GM23338 (cell line): Measurements from ENCODE around the gene UNC13C. TPM values are rescaled to one million over a fixed set of nuclear protein-coding genes. Genes with fewer than 3 reads are reported as not detected.

Experiments
- ATAC-seq: fragments of 200-7000 bp; cut with Tn5 transposase; 3 replicates; pipeline ENCODE4 v1.9.1; 2020
- DNase-seq: peaks from one replicate; pipeline ENCODE4 v3.0.0-alpha.2; 2015; ENCODE audit warnings: low spot score
- H2AFZ ChIP-seq: fragments of 200-600 bp; sonication (generic); 2 replicates; pipeline ENCODE4 v1.8.0; 2016; ENCODE audit warnings: antibody characterized with exemption, mild to moderate bottlenecking, moderate library complexity
- H3F3A ChIP-seq: fragments of 200-600 bp; sonication (generic); replicated peaks from 2 replicates; pipeline ENCODE4 v1.8.0; 2017; ENCODE audit warnings: antibody characterized with exemption, mixed run types, low read depth
- H3K27ac ChIP-seq: fragments of 200-600 bp; sonication (generic); 2 replicates; pipeline ENCODE4 v1.6.1; 2016; ENCODE audit warnings: low read depth
- H3K27me3 ChIP-seq: fragments of 200-600 bp; sonication (generic); 2 replicates; pipeline ENCODE4 v1.8.0; 2016; ENCODE audit warnings: mild to moderate bottlenecking, mixed run types, moderate library complexity; ENCODE audit not compliant: insufficient read depth
- H3K36me3 ChIP-seq: fragments of 200-600 bp; sonication (generic); 2 replicates; pipeline ENCODE4 v1.8.0; 2016; ENCODE audit warnings: mild to moderate bottlenecking; ENCODE audit not compliant: insufficient read depth
- H3K4me1 ChIP-seq: fragments of 200-600 bp; sonication (generic); 2 replicates; pipeline ENCODE4 v1.8.0; 2016; ENCODE audit warnings: mild to moderate bottlenecking, moderate library complexity; ENCODE audit not compliant: insufficient read depth
- H3K4me2 ChIP-seq: fragments of 200-600 bp; sonication (generic); 2 replicates; pipeline ENCODE4 v1.7.1; 2017; ENCODE audit warnings: mixed run types
- H3K4me3 ChIP-seq: fragments of 200-600 bp; sonication (generic); 2 replicates; pipeline ENCODE4 v1.6.1; 2016; ENCODE audit warnings: mixed run types
- H3K79me2 ChIP-seq: fragments of 200-600 bp; sonication (generic); replicated peaks from 2 replicates; pipeline ENCODE4 v1.8.0; 2017; ENCODE audit warnings: mild to moderate bottlenecking; ENCODE audit not compliant: insufficient read depth
- H3K9me2 ChIP-seq: fragments of 200-600 bp; sonication (generic); 2 replicates; pipeline ENCODE4 v1.8.0; 2017; ENCODE audit not compliant: insufficient read depth
- H4K20me1 ChIP-seq: fragments of 200-600 bp; sonication (generic); replicated peaks from 2 replicates; pipeline ENCODE4 v1.8.0; 2017; ENCODE audit warnings: mild to moderate bottlenecking; ENCODE audit not compliant: insufficient read depth
- H3K27ac Mint-ChIP-seq: 2 replicates; pipeline ENCODE4 v1.8.0; 2020; ENCODE audit warnings: inconsistent platforms, mild to moderate bottlenecking, moderate library complexity, mixed read lengths
- H3K27me3 Mint-ChIP-seq: 3 replicates; pipeline ENCODE4 v1.8.0; 2022; ENCODE audit warnings: low read depth, mild to moderate bottlenecking, moderate library complexity, mixed read lengths, inconsistent platforms; ENCODE audit not compliant: insufficient read depth, poor library complexity
- H3K36me3 Mint-ChIP-seq: 3 replicates; pipeline ENCODE4 v1.8.0; 2021; ENCODE audit warnings: low read depth, mild to moderate bottlenecking, inconsistent platforms, moderate library complexity, mixed read lengths
- H3K4me1 Mint-ChIP-seq: 3 replicates; pipeline ENCODE4 v1.8.0; 2020; ENCODE audit warnings: mild to moderate bottlenecking, inconsistent platforms, mixed read lengths
- H3K4me3 Mint-ChIP-seq: 3 replicates; pipeline ENCODE4 v1.8.0; 2021; ENCODE audit warnings: moderate library complexity, mild to moderate bottlenecking, inconsistent platforms, mixed read lengths
- H3K9me3 Mint-ChIP-seq: 3 replicates; pipeline ENCODE4 v1.8.0; 2020; ENCODE audit warnings: moderate library complexity, mild to moderate bottlenecking, inconsistent platforms, mixed read lengths
- CREB1 ChIP-seq: fragments of 250-450 bp; sonication (Bioruptor Pico); IDR thresholded peaks from 2 replicates; pipeline ENCODE4 v1.5.0; 2020; ENCODE audit warnings: low read depth, mild to moderate bottlenecking, moderate library complexity
- EZH2 ChIP-seq: fragments of 200-600 bp; sonication (generic); IDR thresholded peaks from one replicate; pipeline ENCODE4 v1.8.0; 2017; ENCODE audit warnings: antibody characterized with exemption, mild to moderate bottlenecking, low read depth; ENCODE audit not compliant: unreplicated experiment
- JUNB ChIP-seq: IDR thresholded peaks from one replicate; pipeline ENCODE4 v1.6.1; 2016; ENCODE audit warnings: antibody characterized with exemption; ENCODE audit not compliant: unreplicated experiment
- NANOG ChIP-seq: IDR thresholded peaks from 2 replicates; pipeline ENCODE4 v1.6.1; 2016; ENCODE audit warnings: antibody characterized with exemption, borderline replicate concordance
- POLR2AphosphoS5 ChIP-seq: IDR thresholded peaks from 2 replicates; pipeline ENCODE4 v1.6.1; 2016; ENCODE audit warnings: antibody characterized with exemption, low read depth
- STAT1 ChIP-seq: IDR thresholded peaks from one replicate; pipeline ENCODE4 v1.6.1; 2016; ENCODE audit warnings: antibody characterized with exemption; ENCODE audit not compliant: unreplicated experiment
- ZNF331 ChIP-seq: fragments of 250-450 bp; sonication (Bioruptor Pico); IDR thresholded peaks from 2 replicates; pipeline ENCODE4 v1.5.0; 2020; ENCODE audit warnings: low read depth, mild to moderate bottlenecking, moderate library complexity
- polyA plus RNA-seq: library from polyadenylated mRNA; unstranded; fragments of >200 nt; fragmentation: Nextera tagmentation; extraction: Ambion mirVana; gene quantifications from 2 replicates; pipeline ENCODE4 v1.2.1, GENCODE V29; 2016
- total RNA-seq: library from RNA; depleted of rRNA; stranded (reverse); fragments of >200 nt; shearing (Covaris generic); gene quantifications from 2 replicates; pipeline ENCODE4 v1.2.3, GENCODE V29; 2014
- TF ChIP-seq, protein P1 (sequence below): IDR thresholded peaks from one replicate; pipeline ENCODE4 v1.6.1; 2018; ENCODE audit warnings: antibody characterized with exemption; ENCODE audit not compliant: unreplicated experiment
- TF ChIP-seq, protein P2 (sequence below): IDR thresholded peaks from 2 replicates; pipeline ENCODE4 v1.6.1; 2016; ENCODE audit warnings: antibody characterized with exemption

The UNC13C gene
- total and polyA plus RNA-seq, 2 experiments from 2014 or later = 0.03 TPM; not detected in 1

DNA sequence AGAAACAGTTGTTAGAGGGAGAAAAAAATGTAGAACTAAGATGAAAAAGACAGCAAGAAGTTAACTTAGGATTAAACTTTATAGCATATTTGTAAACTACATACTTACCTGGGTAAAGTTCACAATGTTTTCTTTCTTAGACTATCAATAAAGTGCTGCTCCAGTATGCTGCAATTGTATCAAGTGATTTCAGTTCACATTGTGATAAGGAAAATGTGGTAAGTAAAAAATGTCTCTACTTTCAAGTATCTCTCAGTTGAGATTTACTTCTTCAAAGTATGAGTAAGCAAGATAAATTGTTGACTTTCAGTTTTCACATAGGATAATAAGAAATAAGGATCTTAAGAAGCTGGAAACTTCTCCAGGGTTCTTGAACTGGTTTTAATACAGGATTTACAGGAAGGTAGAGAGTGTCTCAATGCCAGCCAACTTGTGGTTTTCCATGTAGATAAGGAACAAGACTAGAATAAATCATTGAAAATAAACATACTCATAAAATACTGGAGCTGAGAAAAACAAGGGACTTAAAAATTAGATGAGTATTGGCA lies 528.8 kb downstream of the UNC13C start (continued):
- TF ChIP-seq, protein P1, sequence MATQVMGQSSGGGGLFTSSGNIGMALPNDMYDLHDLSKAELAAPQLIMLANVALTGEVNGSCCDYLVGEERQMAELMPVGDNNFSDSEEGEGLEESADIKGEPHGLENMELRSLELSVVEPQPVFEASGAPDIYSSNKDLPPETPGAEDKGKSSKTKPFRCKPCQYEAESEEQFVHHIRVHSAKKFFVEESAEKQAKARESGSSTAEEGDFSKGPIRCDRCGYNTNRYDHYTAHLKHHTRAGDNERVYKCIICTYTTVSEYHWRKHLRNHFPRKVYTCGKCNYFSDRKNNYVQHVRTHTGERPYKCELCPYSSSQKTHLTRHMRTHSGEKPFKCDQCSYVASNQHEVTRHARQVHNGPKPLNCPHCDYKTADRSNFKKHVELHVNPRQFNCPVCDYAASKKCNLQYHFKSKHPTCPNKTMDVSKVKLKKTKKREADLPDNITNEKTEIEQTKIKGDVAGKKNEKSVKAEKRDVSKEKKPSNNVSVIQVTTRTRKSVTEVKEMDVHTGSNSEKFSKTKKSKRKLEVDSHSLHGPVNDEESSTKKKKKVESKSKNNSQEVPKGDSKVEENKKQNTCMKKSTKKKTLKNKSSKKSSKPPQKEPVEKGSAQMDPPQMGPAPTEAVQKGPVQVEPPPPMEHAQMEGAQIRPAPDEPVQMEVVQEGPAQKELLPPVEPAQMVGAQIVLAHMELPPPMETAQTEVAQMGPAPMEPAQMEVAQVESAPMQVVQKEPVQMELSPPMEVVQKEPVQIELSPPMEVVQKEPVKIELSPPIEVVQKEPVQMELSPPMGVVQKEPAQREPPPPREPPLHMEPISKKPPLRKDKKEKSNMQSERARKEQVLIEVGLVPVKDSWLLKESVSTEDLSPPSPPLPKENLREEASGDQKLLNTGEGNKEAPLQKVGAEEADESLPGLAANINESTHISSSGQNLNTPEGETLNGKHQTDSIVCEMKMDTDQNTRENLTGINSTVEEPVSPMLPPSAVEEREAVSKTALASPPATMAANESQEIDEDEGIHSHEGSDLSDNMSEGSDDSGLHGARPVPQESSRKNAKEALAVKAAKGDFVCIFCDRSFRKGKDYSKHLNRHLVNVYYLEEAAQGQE = no peak
- TF ChIP-seq, protein P2, sequence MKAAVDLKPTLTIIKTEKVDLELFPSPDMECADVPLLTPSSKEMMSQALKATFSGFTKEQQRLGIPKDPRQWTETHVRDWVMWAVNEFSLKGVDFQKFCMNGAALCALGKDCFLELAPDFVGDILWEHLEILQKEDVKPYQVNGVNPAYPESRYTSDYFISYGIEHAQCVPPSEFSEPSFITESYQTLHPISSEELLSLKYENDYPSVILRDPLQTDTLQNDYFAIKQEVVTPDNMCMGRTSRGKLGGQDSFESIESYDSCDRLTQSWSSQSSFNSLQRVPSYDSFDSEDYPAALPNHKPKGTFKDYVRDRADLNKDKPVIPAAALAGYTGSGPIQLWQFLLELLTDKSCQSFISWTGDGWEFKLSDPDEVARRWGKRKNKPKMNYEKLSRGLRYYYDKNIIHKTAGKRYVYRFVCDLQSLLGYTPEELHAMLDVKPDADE = no peak
- TF ChIP-seq STAT1 = no peak

DNA sequence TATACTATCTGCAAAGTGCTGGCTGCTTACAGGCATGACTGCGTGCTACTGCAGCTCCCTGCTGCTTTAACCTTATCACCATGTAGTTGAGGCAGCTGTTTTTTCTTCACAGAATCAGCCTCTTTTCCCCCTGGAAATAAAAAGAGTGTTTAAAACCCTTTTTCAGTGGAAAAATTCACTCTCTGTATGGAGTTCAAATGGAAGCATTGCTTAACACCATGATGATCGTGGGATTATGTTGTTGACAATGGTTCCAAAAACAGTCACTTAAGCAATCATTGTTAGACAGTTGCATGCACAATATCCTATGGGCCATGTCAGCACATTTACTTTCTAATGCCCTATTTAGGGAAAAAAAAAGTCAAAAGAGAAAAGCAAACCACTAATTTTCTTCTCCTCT lies 536.4 kb downstream of the UNC13C start:
- H3F3A ChIP-seq = no peaks in the 10 kb centered on the region
- no peak overlapping the region for H3K4me2 ChIP-seq
- TF ChIP-seq JUNB = no peak
- TF ChIP-seq CREB1 = no peak
- no peak for TF ChIP-seq NANOG
- TF ChIP-seq POLR2AphosphoS5 = no peak
- no peak for TF ChIP-seq ZNF331 (CRISPR knock-in tag)
- TF ChIP-seq, protein P1 = no peak
- TF ChIP-seq, protein P2 = no peak
- TF ChIP-seq EZH2 = no peak

More for the DNA sequence above, 536.4 kb downstream of the UNC13C start:
- Mint-ChIP-seq H3K9me3 (peaks cover 41% of the 10 kb centered on the region), H3K4me1 (peaks cover 8% of the 10 kb centered on the region; the same call in 2 of the 3 replicates), H3K27ac (no peak overlapping the region), H3K27me3 (no peaks in the 10 kb centered on the region), H3K36me3 (peaks cover 3% of the 10 kb centered on the region; the same call in 1 of the 3 replicates), H3K4me3 (no peak overlapping the region)
- Histone ChIP-seq H3K36me3 (0 out of 2 replicates have a peak, but pooled peaks cover 7% of the 10 kb centered on the region), H3K4me1 (0 out of 2 replicates have a peak, but pooled peaks cover 3% of the 10 kb centered on the region), H3K4me3 (no peak overlapping the region), H2AFZ (no peak overlapping the region), H3K27me3 (no peaks in the 10 kb centered on the region), H3K79me2 (no peaks in the 10 kb centered on the region), H3K27ac (no peak overlapping the region), H3K9me2 (no peaks in the 10 kb centered on the region), H4K20me1 (no peaks in the 10 kb centered on the region)
- DNase-seq (no peak), ATAC-seq (no peak)
